Hippocampal formation (tissue), 2 donors: Measurements from ENCODE around the gene OPTN.
A peak's percentile ranks its signal among the peaks of the same experiment; 100 is the strongest.
"Not testable (repeated sequence)": the region's sequence is repeated elsewhere in the genome, so short reads cannot be mapped to it uniquely, and the experiment has no call there.

ENCODE experiments used
- DNase-seq, 2 donors: peaks; one replicate each; lab custom pipeline; 2025; lab: John Stamatoyannopoulos, UW

OPTN gene

DNA sequence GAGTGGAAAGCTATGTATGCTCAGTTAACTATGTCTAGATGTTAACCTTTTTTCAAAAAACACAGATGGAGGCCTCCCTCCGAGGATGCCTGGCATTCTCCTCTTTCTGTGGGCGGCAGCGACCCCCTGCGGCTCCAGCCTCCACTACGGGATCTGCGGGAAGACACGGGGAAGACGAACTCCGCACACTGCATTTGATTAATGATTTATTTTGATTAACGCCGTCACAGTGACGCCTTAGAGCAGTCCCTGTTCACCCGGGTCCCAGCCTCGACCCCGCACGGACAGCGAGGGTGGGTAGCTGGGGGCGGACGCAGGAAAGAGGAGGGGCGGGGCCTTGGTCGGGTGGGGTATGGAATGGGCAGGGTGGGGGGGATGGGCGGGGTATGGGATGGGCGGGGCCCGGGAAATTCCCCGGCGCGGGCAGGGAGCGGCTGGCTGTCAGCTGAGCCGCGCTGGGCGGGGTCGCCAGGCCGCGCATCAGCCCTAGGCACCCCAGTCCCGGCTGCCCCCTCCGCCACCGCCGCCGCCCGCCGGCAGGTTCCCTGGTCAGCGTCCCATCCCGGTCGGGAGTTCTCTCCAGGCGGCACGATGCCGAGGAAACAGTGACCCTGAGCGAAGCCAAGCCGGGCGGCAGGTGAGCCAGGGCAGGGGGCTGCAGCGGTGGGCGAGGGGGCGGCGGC is at the start of gene OPTN:
TSS of gene OPTN (plus strand) at position 498 of the 683 bp plus-strand sequence. CDS start 8,960 bp downstream, outside the sequence.
- peak; percentile 70 to 85 for DNase-seq

- DNase-seq = no peak
Measured at GRCh38 chr10:13051126-13051694, 48.8 kb upstream of the OPTN start.

- DNase-seq = not testable (repeated sequence)
Measured at GRCh38 chr10:13053208-13053607, 46.8 kb upstream of the OPTN start.

GRCh38 chr10:13053794-13054462 is 46.0 kb upstream of the OPTN start:
- DNase-seq = no peak

- DNase-seq = no peak
Measured at GRCh38 chr10:13054844-13055243, 45.1 kb upstream of the OPTN start.

DNA sequence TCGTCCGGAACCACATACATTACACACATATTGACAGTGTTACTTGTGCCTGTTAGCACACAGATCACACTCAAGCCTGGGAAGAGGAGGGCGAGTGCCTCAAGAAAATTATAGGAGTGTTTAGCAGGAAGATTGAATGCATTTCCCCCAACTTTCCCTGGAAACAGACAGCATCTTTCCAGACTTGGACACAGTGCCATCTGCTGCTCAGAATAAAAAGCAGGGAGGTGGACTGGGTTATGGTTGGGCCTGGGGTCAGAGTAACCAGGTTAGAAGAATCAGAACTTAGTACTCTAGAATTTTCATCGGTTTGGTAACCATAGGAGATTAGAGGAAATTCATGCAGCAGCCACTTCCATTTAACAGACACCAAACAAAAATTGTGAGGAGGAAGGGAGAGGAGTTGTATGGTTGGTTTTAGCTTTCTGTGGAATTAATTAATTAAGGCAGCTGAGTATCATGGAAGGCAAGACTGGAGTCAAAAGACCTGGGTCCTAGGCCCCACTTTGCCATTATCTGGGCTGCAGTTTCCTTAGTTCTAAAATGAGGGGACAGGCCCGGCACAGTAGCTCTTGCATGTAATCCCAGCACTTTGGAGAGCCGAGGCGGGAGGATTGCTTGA is 43.4 kb upstream of the OPTN start:
- DNase-seq = no peak

DNA sequence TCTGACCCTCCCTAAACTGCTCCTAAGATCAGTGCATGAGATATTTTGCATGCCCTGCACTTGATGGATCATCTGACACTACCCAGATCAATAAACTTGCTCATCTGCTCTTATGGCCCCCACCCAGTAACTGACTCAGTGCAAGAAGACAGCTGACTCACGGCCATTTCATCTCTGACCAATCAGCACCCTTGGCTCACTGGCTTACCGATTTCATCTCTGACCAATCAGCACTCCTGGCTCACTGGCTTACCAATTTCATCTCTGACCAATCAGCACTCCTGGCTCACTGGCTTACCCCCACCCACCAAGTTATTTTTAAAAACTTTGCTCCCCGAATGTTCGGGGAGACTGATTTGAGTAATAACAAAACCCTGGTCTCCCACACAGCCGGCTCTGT is 37.2 kb upstream of the OPTN start:
- no peak for DNase-seq

DNA sequence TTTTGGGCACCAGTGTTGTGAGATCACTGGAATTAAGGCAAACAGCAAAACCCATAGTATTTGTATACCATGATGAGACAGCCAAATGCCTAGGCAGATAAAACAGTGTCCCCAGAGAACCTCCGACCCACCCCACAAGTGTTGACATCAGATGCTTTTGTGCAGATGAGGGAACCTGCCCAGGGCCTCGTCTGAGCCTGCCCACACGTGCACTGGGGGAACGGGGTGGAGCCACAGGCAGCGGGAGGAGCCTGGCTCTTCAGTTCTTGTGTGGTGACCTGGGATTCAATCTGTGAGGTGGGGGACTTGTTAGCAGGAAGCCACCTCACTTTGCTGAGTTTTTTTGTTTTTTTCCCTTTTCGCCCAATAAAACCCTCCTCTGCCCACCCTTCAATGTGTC is 33.4 kb upstream of the OPTN start:
- no peak for DNase-seq

DNA sequence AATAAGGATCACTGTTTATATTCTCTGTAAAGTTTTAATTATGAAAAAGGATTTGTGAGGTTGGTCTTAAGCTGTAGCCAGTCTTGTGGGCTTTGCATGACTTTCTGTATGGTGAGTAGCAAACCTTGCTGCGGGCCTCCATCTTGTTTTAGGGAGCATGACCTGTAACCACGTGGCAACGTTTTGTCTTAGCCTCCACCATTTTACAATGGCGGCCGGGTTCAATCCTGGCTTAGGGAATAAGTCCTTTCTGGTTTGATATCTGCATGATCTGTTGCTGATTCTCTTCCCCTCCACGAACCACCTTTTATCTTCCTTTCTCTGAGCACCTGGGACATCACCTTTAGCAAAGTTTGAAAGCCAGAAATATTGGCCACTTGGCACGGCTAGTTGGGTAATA is 32.5 kb upstream of the OPTN start:
- no peak for DNase-seq

DNA sequence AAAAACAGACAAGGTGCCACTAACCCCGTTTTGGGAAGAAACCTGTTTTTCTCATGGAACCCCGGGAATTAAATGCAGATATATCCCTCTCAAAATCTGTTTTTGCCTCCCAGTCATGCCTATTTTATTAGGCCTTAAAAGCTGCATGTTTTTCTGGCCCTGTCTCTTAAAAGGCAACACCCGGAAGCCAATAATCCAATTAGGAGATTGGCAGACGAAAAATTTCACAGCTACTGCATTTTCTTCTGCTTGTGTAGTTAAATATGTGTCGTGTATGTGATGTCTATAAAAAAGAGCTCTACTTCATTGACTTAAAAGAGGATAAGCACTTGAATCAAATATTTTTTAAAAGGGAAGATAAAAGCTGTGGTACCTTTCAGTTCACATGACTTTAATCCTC is 31.9 kb upstream of the OPTN start:
- DNase-seq = no peak

GRCh38 chr10:13068484-13068883 is 31.5 kb upstream of the OPTN start:
- no peak for DNase-seq

DNA sequence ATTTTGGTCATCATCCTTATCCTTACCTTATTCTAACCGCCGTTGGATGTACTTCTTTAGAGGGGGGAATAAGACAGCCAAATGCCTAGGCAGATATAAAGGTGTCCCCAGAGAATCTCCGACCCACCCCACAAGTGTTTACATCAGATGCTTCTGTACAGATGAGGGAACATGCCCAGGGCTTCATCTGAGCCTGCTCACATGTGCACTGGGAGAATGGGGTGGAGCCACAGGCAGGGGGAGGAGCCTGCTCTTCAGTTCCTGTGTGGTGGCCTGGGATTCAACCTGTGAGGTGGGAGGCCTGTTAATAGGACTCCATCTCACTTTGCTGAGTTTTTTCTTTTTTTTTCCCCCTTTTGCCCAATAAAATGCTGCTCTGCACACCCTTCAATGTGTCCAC is 27.6 kb upstream of the OPTN start:
- no peak for DNase-seq

- DNase-seq = peak; percentile 42 to 66
Measured at GRCh38 chr10:13074563-13075451, 25.2 kb upstream of the OPTN start.

GRCh38 chr10:13078912-13079775 is 20.8 kb upstream of the OPTN start:
- DNase-seq = no peak

DNA sequence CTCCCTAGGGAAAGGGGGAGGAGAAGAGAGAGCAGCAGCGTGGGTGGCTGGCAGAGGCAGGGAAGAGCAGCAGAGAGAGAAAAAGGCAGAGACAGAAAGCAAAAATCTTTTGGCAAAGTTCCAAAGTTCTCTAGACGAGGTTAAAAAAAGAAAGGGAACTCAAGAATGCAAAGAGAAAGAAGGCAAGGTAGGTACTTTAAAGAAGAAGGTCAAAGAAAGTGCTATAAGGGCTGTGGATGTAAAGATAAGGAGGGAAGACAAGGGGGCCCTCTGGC is 20.2 kb upstream of the OPTN start:
- DNase-seq = no peak

DNA sequence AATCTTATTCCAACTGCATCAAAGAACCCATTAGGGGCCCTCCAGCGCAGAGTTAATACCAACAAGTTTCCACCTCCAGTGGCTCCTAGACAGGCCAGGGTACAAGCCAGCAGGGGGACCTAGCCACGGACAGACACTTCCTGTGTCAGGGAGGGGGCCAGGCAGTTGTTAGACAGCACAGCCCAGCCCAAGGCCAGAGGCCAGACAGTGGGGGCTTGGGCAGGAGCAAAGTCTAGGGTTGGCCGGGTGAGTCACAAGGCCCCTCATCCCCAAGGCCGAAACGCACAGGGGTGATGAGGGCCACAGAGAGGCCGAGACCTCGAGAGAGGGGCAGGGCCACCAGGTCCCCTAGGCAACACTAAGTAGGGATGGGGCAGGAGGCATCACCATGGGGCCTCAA is 19.3 kb upstream of the OPTN start:
- no peak for DNase-seq

DNA sequence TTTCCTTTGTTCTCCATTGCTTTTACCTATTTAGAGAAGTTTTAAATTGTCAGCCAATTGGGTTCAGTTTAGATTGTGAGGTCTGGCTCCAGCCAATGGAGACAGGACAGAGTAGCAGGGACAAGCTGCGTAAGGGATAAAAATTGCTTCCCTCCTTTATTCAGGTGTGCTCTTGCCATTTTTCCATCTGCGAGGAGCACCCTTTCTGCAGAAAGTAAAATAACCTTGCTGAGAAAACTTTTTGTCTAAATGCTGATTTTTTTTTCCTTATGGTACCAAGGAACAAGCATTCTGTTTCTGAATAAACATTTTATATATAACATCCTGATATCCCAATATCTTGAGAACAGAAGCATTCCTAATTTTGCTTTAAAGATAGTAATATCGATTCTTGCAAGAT is 16.3 kb upstream of the OPTN start:
- not testable (repeated sequence) for DNase-seq

GRCh38 chr10:13086056-13086455 is 13.9 kb upstream of the OPTN start:
- DNase-seq = no peak

DNA sequence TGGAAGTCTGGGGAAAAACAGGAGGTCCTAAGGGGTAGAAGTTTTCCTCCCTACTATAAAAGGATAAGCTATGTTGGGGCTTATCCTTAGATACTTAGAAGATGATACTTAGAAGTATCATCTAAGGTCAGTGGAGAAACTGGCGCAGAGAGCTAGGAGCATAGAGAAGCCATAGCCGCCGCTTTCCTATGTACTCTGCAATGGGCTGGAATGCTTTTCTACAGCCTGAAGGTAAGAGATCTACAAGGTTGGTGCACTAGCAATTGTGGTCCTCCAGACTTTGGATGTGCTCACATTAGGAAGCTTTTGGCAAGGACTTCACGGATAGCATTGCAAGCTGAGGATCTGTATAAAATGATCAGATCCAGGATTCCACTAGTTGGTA is 12.4 kb upstream of the OPTN start:
- DNase-seq = no peak

DNA sequence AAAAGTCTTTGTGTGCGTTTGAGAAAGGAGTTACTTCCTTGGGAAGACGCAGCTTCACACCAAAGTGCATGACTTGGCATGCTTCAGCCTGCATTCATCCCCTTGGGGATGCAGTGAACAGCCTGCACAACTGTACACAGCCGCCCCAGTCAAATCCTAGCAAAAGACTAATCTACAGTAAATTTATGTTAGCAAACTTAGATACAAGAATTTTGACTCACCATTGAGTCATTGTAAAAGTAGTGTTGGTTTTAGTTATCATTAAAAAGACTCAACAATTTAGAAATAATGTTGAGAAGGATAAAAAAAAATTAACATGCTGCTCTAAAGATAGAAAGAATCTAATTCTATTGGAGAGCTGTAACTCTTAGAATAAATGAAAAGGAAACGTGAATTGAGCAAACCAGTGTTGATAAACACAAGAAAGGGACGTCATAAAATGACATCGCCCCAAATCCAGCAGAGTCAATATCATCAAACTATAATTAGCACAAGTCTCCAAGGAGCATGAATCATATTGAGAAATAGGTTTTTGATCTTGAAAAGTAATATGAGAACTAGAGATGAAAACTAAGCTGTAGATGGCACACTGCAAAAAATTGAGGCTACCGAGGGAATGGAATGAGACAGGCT is 11.9 kb upstream of the OPTN start:
- DNase-seq = no peak

GRCh38 chr10:13089345-13089744 is 10.6 kb upstream of the OPTN start:
- no peak for DNase-seq
